GM19395 (cell line): Measurements from ENCODE around the gene ADAMTSL4.

Experiments
- ATAC-seq: cut with Tn5 transposase; IDR thresholded peaks from one replicate; pipeline ENCODE4 v1.9.1; 2021; ENCODE audit warnings: mild to moderate bottlenecking, moderate library complexity; ENCODE audit not compliant: unreplicated experiment

ADAMTSL4 gene

GRCh38 chr1:150553392-150554085 lies 4.3 kb downstream of the ADAMTSL4 start:
- no peak for ATAC-seq

DNA sequence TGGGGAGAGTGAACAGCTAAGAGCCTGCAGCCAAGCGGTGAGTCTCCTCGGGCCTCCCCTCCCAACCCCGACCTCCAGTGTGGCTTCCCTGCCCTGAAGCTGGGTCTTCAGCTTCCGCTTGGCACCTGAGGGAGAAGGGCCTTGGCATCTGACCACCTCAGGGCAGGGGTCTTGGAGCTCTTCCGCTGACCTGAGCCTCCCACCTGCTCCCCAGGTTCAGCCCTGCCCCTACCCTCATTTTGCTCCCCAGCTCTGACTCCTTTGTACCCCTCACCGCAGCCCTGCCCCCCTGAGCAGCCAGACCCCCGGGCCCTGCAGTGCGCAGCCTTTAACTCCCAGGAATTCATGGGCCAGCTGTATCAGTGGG lies 4.9 kb downstream of the ADAMTSL4 start:
- ATAC-seq, result no peak

DNA sequence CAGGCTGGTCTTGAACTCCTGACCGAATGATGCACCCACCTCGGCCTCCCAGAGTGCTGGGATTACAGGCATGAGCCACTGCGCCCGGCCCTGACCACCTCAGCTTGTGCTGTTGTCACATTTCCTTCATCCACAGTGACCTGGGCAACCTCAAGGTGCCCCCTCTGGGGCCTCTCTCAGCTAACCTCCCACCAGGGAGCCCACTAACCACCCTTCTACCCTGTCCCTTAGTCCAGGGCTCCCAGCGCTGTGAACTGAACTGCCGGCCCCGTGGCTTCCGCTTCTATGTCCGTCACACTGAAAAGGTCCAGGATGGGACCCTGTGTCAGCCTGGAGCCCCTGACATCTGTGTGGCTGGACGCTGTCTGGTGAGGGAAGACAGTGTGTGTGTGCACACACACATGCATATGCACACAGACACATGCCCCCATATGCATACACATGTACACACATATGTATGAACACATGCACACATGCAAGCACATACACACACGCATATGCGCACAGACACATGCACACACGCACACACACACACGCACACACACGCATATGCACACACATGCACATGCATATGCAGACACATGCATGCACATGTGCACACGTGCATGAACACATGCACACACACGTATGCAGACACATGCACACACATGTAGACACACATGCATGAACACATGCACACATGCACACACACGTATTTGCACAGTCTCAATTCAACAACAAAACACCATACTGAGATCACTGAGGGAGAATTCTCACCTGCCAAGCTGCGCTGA lies 6.2 kb downstream of the ADAMTSL4 start:
- no peak for ATAC-seq

GRCh38 chr1:150555971-150556865 lies 7.0 kb downstream of the ADAMTSL4 start:
- ATAC-seq, result no peak

- ATAC-seq, result no peak
Observed at GRCh38 chr1:150557065-150557600, 7.9 kb downstream of the ADAMTSL4 start.

GRCh38 chr1:150557813-150558212 lies 8.6 kb downstream of the ADAMTSL4 start:
- no peak for ATAC-seq

DNA sequence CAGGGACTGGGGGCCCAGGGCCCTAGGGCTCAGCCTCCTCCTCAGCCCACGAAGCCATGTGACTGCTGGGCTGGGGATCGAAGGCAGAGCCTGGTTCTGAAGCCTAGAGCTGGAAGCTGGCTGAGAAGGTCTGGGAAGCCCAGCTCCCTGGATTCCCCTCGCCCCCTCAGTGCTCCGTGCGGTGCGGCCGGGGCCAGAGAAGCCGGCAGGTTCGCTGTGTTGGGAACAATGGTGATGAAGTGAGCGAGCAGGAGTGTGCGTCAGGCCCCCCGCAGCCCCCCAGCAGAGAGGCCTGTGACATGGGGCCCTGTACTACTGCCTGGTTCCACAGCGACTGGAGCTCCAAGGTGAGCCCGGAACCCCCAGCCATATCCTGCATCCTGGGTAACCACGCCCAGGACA lies 9.1 kb downstream of the ADAMTSL4 start:
- no peak for ATAC-seq

DNA sequence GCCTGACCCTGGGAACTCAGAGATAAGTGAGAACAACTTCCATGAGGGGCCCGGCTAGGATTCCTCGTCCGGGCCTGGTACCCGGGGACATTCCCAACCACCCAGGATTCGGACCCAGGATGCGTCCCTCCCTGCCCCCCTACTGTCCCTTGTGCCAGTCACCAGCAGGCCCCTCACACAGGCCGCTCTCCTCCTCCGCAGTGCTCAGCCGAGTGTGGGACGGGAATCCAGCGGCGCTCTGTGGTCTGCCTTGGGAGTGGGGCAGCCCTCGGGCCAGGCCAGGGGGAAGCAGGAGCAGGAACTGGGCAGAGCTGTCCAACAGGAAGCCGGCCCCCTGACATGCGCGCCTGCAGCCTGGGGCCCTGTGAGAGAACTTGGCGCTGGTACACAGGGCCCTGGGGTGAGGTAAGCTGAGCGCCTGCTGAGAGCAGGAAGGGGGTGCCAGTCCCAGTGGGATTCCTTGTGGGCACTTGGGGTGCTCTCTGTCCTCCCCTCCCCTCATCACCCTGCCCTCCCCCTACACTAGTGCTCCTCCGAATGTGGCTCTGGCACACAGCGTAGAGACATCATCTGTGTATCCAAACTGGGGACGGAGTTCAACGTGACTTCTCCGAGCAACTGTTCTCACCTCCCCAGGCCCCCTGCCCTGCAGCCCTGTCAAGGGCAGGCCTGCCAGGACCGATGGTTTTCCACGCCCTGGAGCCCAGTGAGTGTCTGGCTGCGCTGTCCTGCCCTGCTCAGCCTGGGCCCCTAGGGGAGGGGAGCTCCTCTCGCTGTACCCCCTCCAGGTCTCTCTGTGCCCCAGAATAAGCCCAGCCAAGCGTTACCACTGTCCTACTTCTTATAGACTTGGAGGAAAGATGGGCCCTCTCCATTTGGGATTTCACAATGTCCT lies 9.8 kb downstream of the ADAMTSL4 start:
- no peak for ATAC-seq

DNA sequence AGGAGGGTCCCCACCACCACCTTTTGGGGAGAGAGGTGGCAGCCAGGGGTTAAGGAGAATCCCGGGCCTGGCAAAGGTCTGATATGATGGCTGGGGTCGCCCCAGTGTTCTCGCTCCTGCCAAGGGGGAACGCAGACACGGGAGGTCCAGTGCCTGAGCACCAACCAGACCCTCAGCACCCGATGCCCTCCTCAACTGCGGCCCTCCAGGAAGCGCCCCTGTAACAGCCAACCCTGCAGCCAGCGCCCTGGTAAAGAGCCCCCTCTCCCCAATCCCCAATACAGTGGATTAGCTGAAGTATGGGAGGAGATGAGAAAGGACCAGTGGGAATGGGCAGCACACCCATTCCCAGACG lies 10.4 kb downstream of the ADAMTSL4 start:
- no peak for ATAC-seq

- no peak for ATAC-seq
Observed at GRCh38 chr1:150560011-150560438, 10.8 kb downstream of the ADAMTSL4 start.

DNA sequence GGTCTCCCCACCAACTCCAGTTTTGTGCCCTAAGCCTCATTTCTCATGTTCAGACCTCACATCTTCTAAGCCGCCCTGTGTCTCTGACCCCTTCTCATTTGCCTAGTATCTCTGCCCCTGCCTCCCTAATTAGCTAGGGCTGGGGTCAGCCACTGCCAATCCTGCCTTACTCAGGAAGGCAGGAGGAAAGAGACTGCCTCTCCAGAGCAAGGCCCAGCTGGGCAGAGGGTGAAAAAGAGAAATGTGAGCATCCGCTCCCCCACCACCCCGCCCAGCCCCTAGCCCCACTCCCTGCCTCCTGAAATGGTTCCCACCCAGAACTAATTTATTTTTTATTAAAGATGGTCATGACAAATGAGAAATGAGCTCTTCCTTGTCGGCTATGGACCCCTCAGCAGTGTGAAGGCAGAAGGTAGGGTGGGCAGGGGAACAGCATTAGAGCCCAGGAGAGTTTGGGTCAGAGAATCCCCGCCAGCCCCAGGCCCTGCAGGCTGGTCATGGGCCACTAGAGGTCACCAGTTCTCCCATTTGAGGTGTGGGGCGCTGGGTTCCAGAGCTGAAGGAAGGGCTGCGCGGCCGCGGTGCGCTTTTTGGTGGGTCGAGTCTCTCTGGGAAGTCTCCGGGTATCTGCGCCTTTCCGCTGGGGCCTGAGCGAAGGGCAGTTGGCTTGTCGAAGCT lies 11.5 kb downstream of the ADAMTSL4 start:
- peak; percentile 43 for ATAC-seq

- ATAC-seq, result peak; percentile 19
Observed at GRCh38 chr1:150561254-150561973, 12.2 kb downstream of the ADAMTSL4 start.

DNA sequence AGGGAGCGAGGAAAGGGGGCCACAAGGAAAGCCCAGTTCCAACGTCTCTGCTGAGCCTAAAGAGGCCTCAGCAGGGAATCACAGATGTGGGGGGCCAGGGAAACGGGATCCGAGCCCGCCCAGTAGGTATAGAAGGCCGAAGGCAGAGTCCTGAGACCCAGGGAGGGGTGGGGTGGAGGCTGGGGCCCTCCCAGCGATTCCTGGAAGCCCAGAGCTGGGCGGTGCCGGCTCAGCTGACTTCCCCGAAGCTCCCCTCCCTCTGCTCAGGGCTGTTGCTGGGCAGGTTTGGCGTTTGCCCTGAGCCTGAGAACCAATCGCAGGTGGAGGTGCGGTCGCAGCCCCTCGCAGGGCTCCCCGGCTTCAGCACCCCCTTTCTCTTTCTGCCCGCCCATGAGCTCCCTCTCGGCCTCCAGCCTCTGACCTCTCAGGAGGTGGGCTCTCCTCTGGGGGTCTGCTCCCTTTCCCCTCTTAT lies 12.8 kb downstream of the ADAMTSL4 start:
- peak; percentile 44 for ATAC-seq

DNA sequence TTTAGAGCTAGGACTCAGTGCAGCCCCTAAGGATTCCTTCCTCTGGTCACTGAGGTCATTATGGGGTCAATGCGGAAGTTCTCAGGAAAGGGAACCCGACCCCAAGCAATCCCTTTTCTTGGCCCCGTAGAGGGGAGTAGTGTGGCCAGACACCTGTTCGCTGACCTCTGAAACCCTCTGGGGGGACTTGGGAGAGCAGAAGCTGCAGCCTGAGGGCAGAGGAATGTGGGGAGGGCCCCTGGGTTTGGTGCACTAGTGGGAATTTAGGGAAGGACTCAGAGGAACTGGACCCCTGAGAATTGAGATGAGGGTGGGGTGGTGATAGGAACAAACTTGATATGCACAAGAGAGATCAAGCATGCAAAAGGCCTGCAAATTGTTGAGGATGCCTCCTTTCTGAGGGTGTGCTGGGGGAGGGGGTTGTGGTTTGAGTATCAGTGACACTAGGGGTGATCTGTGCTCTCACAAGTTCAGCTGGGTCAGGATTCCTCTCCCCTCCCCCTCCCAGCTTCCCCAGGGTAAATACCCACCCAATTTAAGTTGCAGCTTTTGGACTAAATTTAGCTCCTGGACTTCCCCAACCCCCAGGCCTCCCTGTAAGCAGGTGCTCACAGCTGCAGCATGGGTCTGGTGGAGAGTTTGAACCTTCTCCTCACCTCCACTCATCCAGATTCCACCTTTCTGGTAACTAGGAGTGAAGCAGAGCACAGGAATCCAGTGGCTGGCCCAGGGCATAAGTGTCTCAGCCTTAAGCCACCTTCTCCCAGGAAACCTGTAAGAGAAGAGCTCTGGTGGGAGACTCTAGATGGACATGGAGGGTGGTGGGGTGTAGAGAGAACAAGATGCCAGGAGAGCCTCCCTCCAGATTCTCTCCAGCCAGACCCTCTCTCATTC lies 13.5 kb downstream of the ADAMTSL4 start:
- peak; percentile 43 for ATAC-seq

DNA sequence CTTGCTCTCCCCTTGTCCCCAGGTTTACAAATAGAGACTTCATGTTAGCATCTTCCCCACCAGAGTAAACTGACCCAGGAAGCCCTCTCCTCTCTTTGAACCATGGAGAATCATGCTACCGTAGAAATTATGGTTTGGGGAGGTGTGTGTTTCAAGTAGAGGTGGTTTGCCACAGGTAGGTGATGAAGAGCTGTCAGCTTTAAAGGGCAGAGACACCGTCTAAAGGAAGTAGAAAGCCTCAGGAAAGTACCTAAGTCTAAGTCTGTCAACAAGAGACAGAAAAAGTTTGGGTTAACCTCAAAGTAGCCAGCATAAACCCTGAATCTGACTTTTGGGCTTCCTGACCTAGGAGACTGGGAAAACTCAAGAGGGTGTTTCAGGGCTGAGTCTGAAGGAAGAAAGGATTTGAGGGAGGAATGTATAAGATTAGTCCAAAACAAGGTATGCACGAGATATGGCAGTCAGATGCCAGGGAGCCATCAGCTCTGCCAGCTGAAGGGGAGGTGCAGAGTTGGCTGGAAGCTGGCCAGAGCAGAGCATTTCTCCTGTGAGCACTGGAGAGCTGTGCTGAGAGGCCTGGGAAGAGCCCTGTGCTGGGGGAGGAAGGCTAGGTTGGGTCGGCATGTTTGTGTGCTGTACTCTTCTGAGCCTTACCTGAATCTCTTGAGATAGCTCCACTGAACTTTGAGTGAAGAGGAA lies 14.3 kb downstream of the ADAMTSL4 start:
- ATAC-seq, result no peak

- no peak for ATAC-seq
Observed at GRCh38 chr1:150564051-150564991, 15.1 kb downstream of the ADAMTSL4 start.
